GM13976 (cell line): ENCODE results near the gene PDE3B.
"Not testable (repeated sequence)": the region's sequence is repeated elsewhere in the genome, so short reads cannot be mapped to it uniquely, and the experiment has no call there.

Source experiments
- DNase-seq: peaks from one replicate; pipeline ENCODE4 v3.0.0; 2012; ENCODE audit warnings: low spot score
- CTCF ChIP-seq: IDR thresholded peaks from 2 replicates; pipeline ENCODE4 v1.5.1; 2012; ENCODE audit warnings: borderline replicate concordance, mild to moderate bottlenecking; ENCODE audit not compliant: insufficient read depth; ENCODE audit errors: extremely low read depth, missing control alignments, control extremely low read depth
- in situ Hi-C: fragments of 300-500 bp; cut with MboI; formaldehyde crosslinking; loops from one replicate; pipeline ENCODE4 v1.12.0; 2022; ENCODE audit warnings: low sequenced_read_pairs, mixed read lengths, inconsistent platforms; ENCODE audit not compliant: unreplicated experiment

Gene PDE3B

GRCh38 chr11:14676068-14676467, 32.5 kb downstream of the PDE3B start:
- in situ Hi-C loops = no loop called here
- TF ChIP-seq CTCF = no peak
- no peak for DNase-seq

GRCh38 chr11:14677146-14677545, 33.5 kb downstream of the PDE3B start:
- DNase-seq = no peak
- no peak for TF ChIP-seq CTCF
- in situ Hi-C loops = no loop called here

- in situ Hi-C loops = no loop called here
Measured at GRCh38 chr11:14678350-14678749, 34.7 kb downstream of the PDE3B start.

GRCh38 chr11:14679662-14680061, 36.1 kb downstream of the PDE3B start:
- TF ChIP-seq CTCF = no peak
- in situ Hi-C loops = no loop called here
- no peak for DNase-seq

More at GRCh38 chr11:14678350-14678749, 34.7 kb downstream of the PDE3B start:
- TF ChIP-seq CTCF = no peak
- no peak for DNase-seq

GRCh38 chr11:14684234-14684915, 40.8 kb downstream of the PDE3B start:
- DNase-seq, in situ Hi-C loops: not testable (repeated sequence)

GRCh38 chr11:14687456-14687855, 43.9 kb downstream of the PDE3B start:
- no peak for TF ChIP-seq CTCF
- in situ Hi-C loops = no loop called here
- DNase-seq = no peak

GRCh38 chr11:14687943-14688627, 44.5 kb downstream of the PDE3B start:
- no peak for DNase-seq
- in situ Hi-C loops = no loop called here
- no peak for TF ChIP-seq CTCF

- DNase-seq, in situ Hi-C loops: not testable (repeated sequence)
Measured at GRCh38 chr11:14695656-14696055, 52.1 kb downstream of the PDE3B start.
